Chondrocyte (in vitro differentiated cells): ENCODE results near the gene DPP10. TPM values are rescaled to one million over a fixed set of nuclear protein-coding genes. Genes with fewer than 3 reads are reported as not detected.

Source experiments
- DNase-seq: peaks from one replicate; pipeline ENCODE4 v3.0.0; 2021; ENCODE audit warnings: mixed read lengths, low spot score
- H3K27ac Mint-ChIP-seq: one replicate; pipeline ENCODE4 v1.8.0; 2021; ENCODE audit warnings: mild to moderate bottlenecking, moderate library complexity, mixed read lengths; ENCODE audit not compliant: unreplicated experiment
- H3K27me3 Mint-ChIP-seq: 2 replicates; pipeline ENCODE4 v1.8.0; 2021; ENCODE audit warnings: low read depth, mixed read lengths
- H3K36me3 Mint-ChIP-seq: 2 replicates; pipeline ENCODE4 v1.8.0; 2021; ENCODE audit warnings: low read depth, mixed read lengths
- H3K4me1 Mint-ChIP-seq: 2 replicates; pipeline ENCODE4 v1.8.0; 2021; ENCODE audit warnings: low read depth, mild to moderate bottlenecking, mixed read lengths
- H3K4me3 Mint-ChIP-seq: one replicate; pipeline ENCODE4 v1.8.0; 2021; ENCODE audit warnings: mild to moderate bottlenecking, moderate library complexity, mixed read lengths; ENCODE audit not compliant: unreplicated experiment
- H3K9me3 Mint-ChIP-seq: 2 replicates; pipeline ENCODE4 v1.8.0; 2021; ENCODE audit warnings: low read depth, mixed read lengths
- total RNA-seq: library from RNA; stranded (reverse); gene quantifications from 3 replicates; pipeline ENCODE4 v1.2.1, GENCODE V29; 2021
- TF ChIP-seq, protein P1 (sequence below): fragments of 200-600 bp; sonication (generic); IDR thresholded peaks from 2 replicates; pipeline ENCODE4 v1.5.0; 2021; ENCODE audit warnings: antibody characterized with exemption, mild to moderate bottlenecking, moderate library complexity

The DPP10 gene
- total RNA-seq, 1 donor from 2014 or later, result not detected

DNA sequence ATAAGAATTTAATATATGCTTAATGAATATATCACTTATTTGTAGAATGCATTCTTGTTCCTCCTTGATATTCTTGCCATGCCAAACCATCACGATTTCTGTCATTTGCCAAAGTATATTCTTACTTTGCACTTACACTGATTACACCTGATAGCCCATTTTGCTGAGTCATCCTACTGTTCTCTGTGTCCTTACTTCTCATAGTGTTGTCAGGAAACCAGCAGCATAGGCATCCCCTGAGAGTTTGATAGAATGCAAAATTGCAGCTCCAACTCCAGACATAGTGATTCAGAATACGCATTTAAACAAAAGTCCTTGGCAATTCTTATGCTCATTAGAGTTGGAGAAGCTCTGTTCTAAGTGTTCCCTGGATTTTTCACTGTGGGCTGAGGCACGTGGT, 687.1 kb downstream of the DPP10 start:
- Mint-ChIP-seq H3K9me3 (peaks cover 8% of the 10 kb centered on the region), H3K27me3 (no peaks in the 10 kb centered on the region), H3K36me3 (no peaks in the 10 kb centered on the region), H3K27ac (no peak overlapping the region), H3K4me3 (no peak overlapping the region), H3K4me1 (no peaks in the 10 kb centered on the region)
- no peak for DNase-seq
- TF ChIP-seq, protein P1, sequence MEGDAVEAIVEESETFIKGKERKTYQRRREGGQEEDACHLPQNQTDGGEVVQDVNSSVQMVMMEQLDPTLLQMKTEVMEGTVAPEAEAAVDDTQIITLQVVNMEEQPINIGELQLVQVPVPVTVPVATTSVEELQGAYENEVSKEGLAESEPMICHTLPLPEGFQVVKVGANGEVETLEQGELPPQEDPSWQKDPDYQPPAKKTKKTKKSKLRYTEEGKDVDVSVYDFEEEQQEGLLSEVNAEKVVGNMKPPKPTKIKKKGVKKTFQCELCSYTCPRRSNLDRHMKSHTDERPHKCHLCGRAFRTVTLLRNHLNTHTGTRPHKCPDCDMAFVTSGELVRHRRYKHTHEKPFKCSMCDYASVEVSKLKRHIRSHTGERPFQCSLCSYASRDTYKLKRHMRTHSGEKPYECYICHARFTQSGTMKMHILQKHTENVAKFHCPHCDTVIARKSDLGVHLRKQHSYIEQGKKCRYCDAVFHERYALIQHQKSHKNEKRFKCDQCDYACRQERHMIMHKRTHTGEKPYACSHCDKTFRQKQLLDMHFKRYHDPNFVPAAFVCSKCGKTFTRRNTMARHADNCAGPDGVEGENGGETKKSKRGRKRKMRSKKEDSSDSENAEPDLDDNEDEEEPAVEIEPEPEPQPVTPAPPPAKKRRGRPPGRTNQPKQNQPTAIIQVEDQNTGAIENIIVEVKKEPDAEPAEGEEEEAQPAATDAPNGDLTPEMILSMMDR, result no peak

DNA sequence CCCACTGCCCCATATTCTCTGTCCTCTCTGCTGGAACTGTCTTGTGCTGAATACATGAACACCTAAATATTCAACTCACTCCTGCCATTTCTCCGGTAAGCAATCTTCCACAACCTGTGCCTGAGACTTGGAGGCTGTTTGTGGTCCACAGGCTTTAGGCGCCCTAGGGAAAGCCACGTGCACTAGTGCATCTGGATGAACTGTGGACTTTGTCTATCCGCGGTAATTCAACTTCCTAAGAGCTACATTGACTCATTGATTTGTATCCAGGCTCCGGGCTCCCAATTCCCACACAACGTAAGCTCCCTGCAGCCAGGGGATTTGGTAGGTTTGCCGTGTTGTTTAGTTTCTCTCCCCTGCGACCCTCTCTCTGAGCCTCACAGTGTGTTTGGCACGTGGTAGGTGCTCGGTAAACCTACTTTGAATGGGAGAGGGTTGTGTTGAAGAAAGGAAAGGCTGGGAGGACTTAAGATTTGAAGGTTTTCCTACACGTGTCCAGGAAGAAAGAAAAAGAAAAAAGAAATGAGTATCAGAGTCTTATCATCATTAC, 718.2 kb downstream of the DPP10 start:
- Mint-ChIP-seq H3K9me3 (no peaks in the 10 kb centered on the region), H3K27me3 (peaks cover 48% of the 10 kb centered on the region), H3K4me3 (peak overlapping the region; percentile 40), H3K36me3 (peaks cover 2% of the 10 kb centered on the region), H3K4me1 (peaks cover 9% of the 10 kb centered on the region), H3K27ac (no peak overlapping the region)
- TF ChIP-seq, protein P1, result no peak
- no peak for DNase-seq

DNA sequence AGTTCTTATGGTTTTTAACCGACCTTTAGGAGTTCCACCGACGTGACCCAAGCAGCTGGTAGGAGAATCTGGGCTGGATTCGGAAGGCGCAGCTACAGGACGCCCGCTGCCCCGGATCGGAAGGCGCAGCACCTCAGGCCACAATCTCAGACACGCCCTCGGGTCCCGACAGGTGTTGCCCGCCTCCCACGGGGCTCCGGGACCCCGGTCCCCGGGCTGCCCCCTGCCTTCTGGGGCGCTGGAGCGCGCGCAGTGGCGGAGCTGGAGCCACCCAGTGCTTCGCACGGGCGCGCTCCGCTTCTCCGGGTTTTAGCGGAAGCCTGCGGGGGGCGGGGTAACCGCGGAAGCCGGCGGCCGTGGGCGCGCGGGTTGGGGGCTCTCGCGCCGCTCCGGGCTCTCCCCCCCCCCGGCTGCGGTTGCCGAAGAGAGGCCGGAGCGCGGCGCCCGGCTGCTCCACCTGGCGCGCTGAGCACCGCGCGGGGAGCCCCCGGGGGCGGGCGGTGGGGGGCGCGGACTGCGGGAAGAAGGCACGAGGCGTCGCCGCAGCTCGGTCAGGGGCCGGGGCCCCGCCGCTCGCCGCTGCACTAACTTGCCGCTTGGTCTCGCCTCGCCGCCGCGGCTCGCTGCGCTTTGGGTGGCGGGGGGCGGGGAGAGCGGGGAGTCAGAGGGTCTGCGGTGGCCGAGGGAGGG, 718.8 kb downstream of the DPP10 start:
- H3K27me3 Mint-ChIP-seq, result peaks cover 43% of the 10 kb centered on the region
- H3K4me3 Mint-ChIP-seq, result peak overlapping the region; percentile 40
- peaks cover 2% of the 10 kb centered on the region for H3K36me3 Mint-ChIP-seq
- peak; percentile 67 for DNase-seq
- no peak overlapping the region for H3K27ac Mint-ChIP-seq
- no peaks in the 10 kb centered on the region for H3K9me3 Mint-ChIP-seq
- TF ChIP-seq, protein P1, result no peak
- H3K4me1 Mint-ChIP-seq, result peaks cover 9% of the 10 kb centered on the region

DNA sequence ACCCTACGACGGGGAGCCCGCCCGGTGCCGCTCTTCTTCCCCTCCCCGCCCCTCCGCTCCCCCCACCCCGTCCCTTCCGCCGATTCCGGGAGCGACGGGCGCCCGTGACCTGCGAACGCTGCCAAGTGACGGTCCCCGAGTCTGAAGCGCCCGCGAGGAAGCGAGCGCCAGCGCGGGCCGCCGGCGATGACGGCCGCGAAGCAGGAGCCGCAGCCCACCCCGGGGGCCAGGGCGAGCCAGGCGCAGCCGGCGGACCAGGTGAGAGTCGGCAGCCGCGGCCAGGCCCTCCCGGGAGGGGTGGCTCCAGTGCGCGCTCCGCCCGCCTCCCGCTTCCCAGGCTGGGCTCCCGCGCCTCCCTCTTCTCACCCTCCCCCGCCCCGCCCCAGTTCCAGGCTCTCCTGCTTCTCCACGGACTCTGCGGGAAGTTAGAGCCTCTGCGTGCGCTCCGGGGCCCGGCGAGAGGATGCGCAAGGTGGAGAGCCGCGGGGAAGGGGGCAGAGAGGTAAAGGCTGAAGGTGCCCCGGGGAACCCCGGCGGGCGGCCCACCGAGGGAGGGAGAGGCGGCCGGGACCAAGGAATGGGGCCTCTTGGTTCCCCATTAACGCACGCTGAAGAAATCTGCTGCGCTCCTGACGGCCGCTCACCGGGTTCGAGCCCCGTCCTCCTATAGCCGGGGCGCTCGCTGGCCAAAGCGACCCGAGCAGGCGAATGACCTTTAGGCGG, 719.5 kb downstream of the DPP10 start:
- Mint-ChIP-seq H3K27ac (no peak overlapping the region), H3K9me3 (no peaks in the 10 kb centered on the region), H3K4me1 (peaks cover 9% of the 10 kb centered on the region), H3K27me3 (peaks cover 43% of the 10 kb centered on the region), H3K36me3 (peaks cover 2% of the 10 kb centered on the region), H3K4me3 (no peak overlapping the region)
- peak; percentile 64 for DNase-seq
- TF ChIP-seq, protein P1, result no peak

DNA sequence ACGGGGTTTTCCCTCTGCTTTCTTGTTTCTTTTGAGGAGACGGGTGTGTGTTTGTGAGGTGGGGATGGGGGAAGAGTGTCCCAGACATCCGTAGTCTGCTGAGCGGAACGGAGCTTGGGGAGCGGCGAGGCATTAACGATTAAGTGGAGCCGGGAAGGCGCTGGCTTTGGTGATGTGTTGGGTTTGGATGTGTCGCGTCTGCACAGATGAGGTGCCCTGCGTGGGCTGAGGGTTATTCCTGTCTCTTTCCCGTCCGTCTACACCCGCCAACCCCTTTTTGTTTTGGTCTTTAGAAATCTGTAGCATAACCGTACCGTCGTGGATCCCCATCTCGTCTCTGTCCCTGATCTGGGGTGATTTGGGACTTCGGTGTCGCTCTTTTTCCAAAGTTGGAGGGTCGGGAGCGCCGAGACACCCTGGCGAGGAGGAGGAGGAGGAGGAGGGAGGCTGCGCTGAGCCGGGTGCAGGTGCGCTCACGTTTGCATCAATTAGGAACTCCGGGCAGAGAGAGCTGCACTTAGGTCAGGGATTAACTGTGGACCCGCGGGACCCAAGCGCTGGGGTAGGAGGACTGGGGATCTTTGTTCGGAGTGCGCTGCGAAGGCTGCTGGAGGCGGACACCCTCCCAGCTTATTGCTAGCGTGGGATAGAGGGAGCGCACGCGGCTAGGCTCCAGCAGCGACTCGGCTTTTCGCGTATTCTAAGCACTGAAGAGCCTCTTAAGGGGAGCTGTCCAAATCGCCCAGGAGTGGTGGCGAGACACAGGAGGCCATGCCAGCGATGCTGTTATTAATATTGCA, 720.3 kb downstream of the DPP10 start:
- Mint-ChIP-seq H3K27ac (no peak overlapping the region), H3K9me3 (no peaks in the 10 kb centered on the region), H3K36me3 (peaks cover 2% of the 10 kb centered on the region), H3K4me1 (peaks cover 9% of the 10 kb centered on the region), H3K27me3 (peaks cover 40% of the 10 kb centered on the region), H3K4me3 (peak overlapping the region; percentile 31)
- peak; percentile 73 for DNase-seq
- TF ChIP-seq, protein P1, result no peak
